H9 (cell line): ENCODE data around the gene HEATR1. TPM values are rescaled to one million over a fixed set of nuclear protein-coding genes. Genes with fewer than 3 reads are reported as not detected.
"Not testable (repeated sequence)": the region's sequence is repeated elsewhere in the genome, so short reads cannot be mapped to it uniquely, and the experiment has no call there.

Source experiments
- DNase-seq: peaks from one replicate; pipeline ENCODE4 v3.0.0-alpha.2; 2017
- H2AFZ ChIP-seq: one replicate; pipeline ENCODE4 v1.6.1; 2013; ENCODE audit warnings: mild to moderate bottlenecking, low read length, control low read depth, moderate library complexity
- H2AK5ac ChIP-seq: 2 replicates; pipeline ENCODE4 v1.6.1; 2013; ENCODE audit warnings: low read length, control low read depth, mixed read lengths; ENCODE audit not compliant: insufficient read length
- H2BK120ac ChIP-seq: one replicate; pipeline ENCODE4 v1.6.1; 2013; ENCODE audit warnings: low read depth, mild to moderate bottlenecking, low read length, control low read depth, inconsistent platforms; ENCODE audit not compliant: poor library complexity, severe bottlenecking
- H2BK12ac ChIP-seq: 2 replicates; pipeline ENCODE4 v1.6.1; 2013; ENCODE audit warnings: low read length, control low read depth, mixed read lengths, low read depth; ENCODE audit not compliant: insufficient read length
- H2BK15ac ChIP-seq: 2 replicates; pipeline ENCODE4 v1.6.1; 2013; ENCODE audit warnings: low read depth, low read length, control low read depth
- H2BK20ac ChIP-seq: one replicate; pipeline ENCODE4 v1.6.1; 2013; ENCODE audit warnings: low read depth, mild to moderate bottlenecking, low read length, control low read depth, inconsistent platforms; ENCODE audit not compliant: poor library complexity, severe bottlenecking
- H2BK5ac ChIP-seq: 2 replicates; pipeline ENCODE4 v1.6.1; 2013; ENCODE audit warnings: low read length, control low read depth, mixed read lengths; ENCODE audit not compliant: insufficient read length
- H3K14ac ChIP-seq: 2 replicates; pipeline ENCODE4 v1.6.1; 2013; ENCODE audit warnings: low read length, control low read depth; ENCODE audit not compliant: insufficient read depth
- H3K18ac ChIP-seq: 2 replicates; pipeline ENCODE4 v1.6.1; 2013; ENCODE audit warnings: low read depth, mild to moderate bottlenecking, mixed read lengths, low read length, control low read depth; ENCODE audit not compliant: insufficient read length
- H3K23ac ChIP-seq: 2 replicates; pipeline ENCODE4 v1.6.1; 2013; ENCODE audit warnings: low read length, control low read depth, mixed read lengths, low read depth; ENCODE audit not compliant: insufficient read length
- H3K23me2 ChIP-seq: 2 replicates; pipeline ENCODE4 v1.6.1; 2013; ENCODE audit warnings: low read depth, mild to moderate bottlenecking, mixed read lengths, low read length, control low read depth; ENCODE audit not compliant: insufficient read length, poor library complexity, severe bottlenecking
- H3K27ac ChIP-seq: 2 replicates; pipeline ENCODE4 v1.5.1; 2013; ENCODE audit warnings: low read length, control low read depth, mixed read lengths, low read depth; ENCODE audit not compliant: insufficient read length
- H3K27me3 ChIP-seq: 2 replicates; pipeline ENCODE4 v1.6.1; 2013; ENCODE audit warnings: low read length, control low read depth, inconsistent platforms; ENCODE audit not compliant: insufficient read depth
- H3K4ac ChIP-seq: 2 replicates; pipeline ENCODE4 v1.6.1; 2013; ENCODE audit warnings: low read depth, mild to moderate bottlenecking, control low read depth, inconsistent platforms, low read length, moderate library complexity
- H3K4me1 ChIP-seq: 2 replicates; pipeline ENCODE4 v1.6.1; 2013; ENCODE audit warnings: low read length, control low read depth, inconsistent platforms; ENCODE audit not compliant: insufficient read depth
- H3K4me2 ChIP-seq: 2 replicates; pipeline ENCODE4 v1.6.1; 2013; ENCODE audit warnings: low read length, control low read depth, mixed read lengths; ENCODE audit not compliant: insufficient read length, insufficient read depth
- H3K56ac ChIP-seq: 2 replicates; pipeline ENCODE4 v1.6.1; 2013; ENCODE audit warnings: low read depth, mild to moderate bottlenecking, mixed read lengths, low read length, control low read depth; ENCODE audit not compliant: insufficient read length
- H3K79me1 ChIP-seq: 2 replicates; pipeline ENCODE4 v1.6.1; 2013; ENCODE audit warnings: low read depth, mild to moderate bottlenecking, moderate library complexity, low read length, control low read depth, inconsistent platforms; ENCODE audit not compliant: insufficient read depth, poor library complexity, severe bottlenecking
- H3K79me2 ChIP-seq: 2 replicates; pipeline ENCODE4 v1.6.1; 2013; ENCODE audit warnings: low read length, control low read depth, inconsistent platforms; ENCODE audit not compliant: insufficient read depth
- H3K9ac ChIP-seq: 2 replicates; pipeline ENCODE4 v1.6.1; 2013; ENCODE audit warnings: low read length, control low read depth, mixed read lengths; ENCODE audit not compliant: insufficient read length; ENCODE audit errors: extremely low read depth
- H3K9me3 ChIP-seq: one replicate; pipeline ENCODE4 v1.6.1; 2013; ENCODE audit warnings: low read depth, low read length, inconsistent platforms; ENCODE audit not compliant: control insufficient read depth
- H3T11ph ChIP-seq: one replicate; pipeline ENCODE4 v1.6.1; 2013; ENCODE audit warnings: mild to moderate bottlenecking, low read length, control low read depth, inconsistent platforms
- H4K20me1 ChIP-seq: one replicate; pipeline ENCODE4 v1.6.1; 2013; ENCODE audit not compliant: control insufficient read depth, insufficient read length, insufficient read depth
- H4K5ac ChIP-seq: 2 replicates; pipeline ENCODE4 v1.6.1; 2013; ENCODE audit warnings: low read depth, mild to moderate bottlenecking, mixed read lengths, low read length, control low read depth; ENCODE audit not compliant: insufficient read length
- H4K8ac ChIP-seq: replicated peaks from 2 replicates; pipeline ENCODE4 v1.6.1; 2013; ENCODE audit warnings: low read length, control low read depth, mixed read lengths, low read depth; ENCODE audit not compliant: insufficient read length
- H4K91ac ChIP-seq: 2 replicates; pipeline ENCODE4 v1.6.1; 2013; ENCODE audit warnings: low read depth, mild to moderate bottlenecking, moderate library complexity, mixed read lengths, low read length, control low read depth; ENCODE audit not compliant: insufficient read length
- H3K27ac Mint-ChIP-seq, 3 experiments: 2 replicates in 2 of 3; 3 replicates in 1 of 3; pipeline ENCODE4 v1.8.0; 2020 to 2021; ENCODE audit warnings: mixed read lengths in 3 of 3, mild to moderate bottlenecking in 1 of 3, moderate library complexity in 1 of 3
- H3K27me3 Mint-ChIP-seq: 2 replicates; pipeline ENCODE4 v1.8.0; 2021; ENCODE audit warnings: low read depth, mild to moderate bottlenecking, moderate library complexity, mixed read lengths
- H3K36me3 Mint-ChIP-seq, 3 experiments: 2 replicates in 2 of 3; 3 replicates in 1 of 3; pipeline ENCODE4 v1.8.0; 2020 to 2021; ENCODE audit warnings: low read depth in 3 of 3, mixed read lengths in 3 of 3; ENCODE audit not compliant: insufficient read depth in 1 of 3
- H3K4me1 Mint-ChIP-seq, 2 experiments: 2 replicates each; pipeline ENCODE4 v1.8.0; 2020; ENCODE audit warnings: mixed read lengths in 2 of 2
- H3K4me3 Mint-ChIP-seq, 2 experiments: 2 replicates in 1 of 2; 3 replicates in 1 of 2; pipeline ENCODE4 v1.8.0; 2020 to 2021; ENCODE audit warnings: mild to moderate bottlenecking in 2 of 2, mixed read lengths in 2 of 2, moderate library complexity in 1 of 2
- H3K9me3 Mint-ChIP-seq, 2 experiments: 2 replicates in 1 of 2; 3 replicates in 1 of 2; pipeline ENCODE4 v1.8.0; 2020; ENCODE audit warnings: mild to moderate bottlenecking in 2 of 2, mixed read lengths in 2 of 2, moderate library complexity in 1 of 2
- CTCF ChIP-seq: fragments of 200-600 bp; sonication (generic); conservative IDR thresholded peaks from 3 replicates; pipeline ENCODE4 v1.8.0; 2021; ENCODE audit warnings: antibody characterized with exemption, mild to moderate bottlenecking
- WGBS: extraction: QIAGEN DNeasy Blood & Tissue Kit; methylation state at CpG from one replicate; pipeline ENCODE4 v1.1.7; 2013; ENCODE audit warnings: missing lambda C conversion rate, low lambda C conversion rate, mixed read lengths; ENCODE audit not compliant: insufficient read length; ENCODE audit errors: extremely low coverage; 5-methylcytosine and 5-hydroxymethylcytosine counted together
- total RNA-seq: library from RNA; stranded (reverse); gene quantifications from 2 replicates; pipeline ENCODE4 v1.2.1, GENCODE V29; 2021

The HEATR1 gene
- total RNA-seq, 1 experiment from 2014 or later: 88.2 TPM

GRCh38 chr1:236507022-236507700, 97.2 kb downstream of the HEATR1 start:
- DNase-seq: no peak
- Histone ChIP-seq H3K9ac (no peak overlapping the region), H3K79me2 (no peaks in the 10 kb centered on the region), H3K79me1 (no peaks in the 10 kb centered on the region), H4K20me1 (no peaks in the 10 kb centered on the region), H3K4me1 (no peaks in the 10 kb centered on the region), H2AK5ac (no peak overlapping the region), H3K14ac (no peak overlapping the region), H3K23me2 (peaks cover 4% of the 10 kb centered on the region), H2AFZ (no peak overlapping the region), H3K18ac (no peak overlapping the region), H2BK12ac (no peak overlapping the region), H4K91ac (no peak overlapping the region), H2BK20ac (no peak overlapping the region), H3K4ac (no peak overlapping the region), H3K27ac (no peak overlapping the region), H3K27me3 (no peaks in the 10 kb centered on the region), H4K5ac (no peak overlapping the region), H4K8ac (no peak overlapping the region), H3K9me3 (no peaks in the 10 kb centered on the region), H3K23ac (no peak overlapping the region), H2BK5ac (no peak overlapping the region), H2BK120ac (no peak overlapping the region), H3K4me2 (no peak overlapping the region), H3K56ac (no peak overlapping the region), H3T11ph (no peak overlapping the region), H2BK15ac (no peak overlapping the region)
- no CpG with 5 or more reads among the region's 5 CpGs for WGBS
- no peak overlapping the region for H3K4me3 Mint-ChIP-seq
- H3K4me1 Mint-ChIP-seq: peaks cover 18 to 23% of the 10 kb centered on the region in 2 experiments
- peak overlapping the region in 1 of 3 experiments; percentile 27; a peak in 1 of 7 replicates for H3K27ac Mint-ChIP-seq
- TF ChIP-seq CTCF: no peak
- H3K27me3 Mint-ChIP-seq: no peaks in the 10 kb centered on the region
- H3K36me3 Mint-ChIP-seq: no peaks in the 10 kb centered on the region
- H3K9me3 Mint-ChIP-seq: no peaks in the 10 kb centered on the region

GRCh38 chr1:236504338-236504737, 100.0 kb downstream of the HEATR1 start:
- not testable (repeated sequence) for H3K27me3 ChIP-seq, H4K8ac ChIP-seq, H2BK5ac ChIP-seq, H3K18ac ChIP-seq, H3K9me3 Mint-ChIP-seq, H3K9me3 ChIP-seq, H2BK120ac ChIP-seq, H3K4me2 ChIP-seq, H3K27ac ChIP-seq, H3T11ph ChIP-seq, H3K23ac ChIP-seq, DNase-seq, H3K4me1 ChIP-seq, H2BK20ac ChIP-seq, H3K4me3 Mint-ChIP-seq, H3K79me2 ChIP-seq, H3K36me3 Mint-ChIP-seq, H2BK12ac ChIP-seq, H4K20me1 ChIP-seq, H2BK15ac ChIP-seq, H3K79me1 ChIP-seq, H2AK5ac ChIP-seq, H4K91ac ChIP-seq, H3K4ac ChIP-seq, H3K23me2 ChIP-seq, H3K14ac ChIP-seq, H3K56ac ChIP-seq, H2AFZ ChIP-seq, H3K9ac ChIP-seq, H3K27me3 Mint-ChIP-seq, H4K5ac ChIP-seq
- H3K27ac Mint-ChIP-seq: peak overlapping the region in 1 of 3 experiments; percentile 16; a peak in 1 of 7 replicates
- no CpG with 5 or more reads among the region's 3 CpGs for WGBS
- peaks cover 18 to 23% of the 10 kb centered on the region in 2 experiments for H3K4me1 Mint-ChIP-seq
